Smooth muscle cell (in vitro differentiated cells): ENCODE data around the gene DCUN1D2. TPM values are rescaled to one million over a fixed set of nuclear protein-coding genes. Genes with fewer than 3 reads are reported as not detected.

ENCODE experiments used
- DNase-seq: peaks from one replicate; lab custom pipeline; 2025; ENCODE audit not compliant: unreplicated experiment; lab: John Stamatoyannopoulos, UW
- H2AFZ ChIP-seq: fragments of 200-600 bp; sonication (generic); 2 replicates; pipeline ENCODE4 v1.6.0; 2016; ENCODE audit warnings: antibody characterized with exemption, low read depth, mild to moderate bottlenecking
- H3F3A ChIP-seq: fragments of 200-600 bp; sonication (generic); 2 replicates; pipeline ENCODE4 v1.6.0; 2017; ENCODE audit warnings: antibody characterized with exemption, low read depth
- H3K27ac ChIP-seq: fragments of 200-600 bp; sonication (generic); 2 replicates; pipeline ENCODE4 v1.5.1; 2016; ENCODE audit warnings: low read depth, mild to moderate bottlenecking
- H3K27me3 ChIP-seq: fragments of 200-600 bp; sonication (generic); 2 replicates; pipeline ENCODE4 v1.6.1; 2016; ENCODE audit warnings: low read depth, mild to moderate bottlenecking
- H3K36me3 ChIP-seq: fragments of 200-600 bp; sonication (generic); 2 replicates; pipeline ENCODE4 v1.5.1; 2016; ENCODE audit warnings: low read depth
- H3K4me1 ChIP-seq: fragments of 200-600 bp; sonication (generic); 2 replicates; pipeline ENCODE4 v1.5.1; 2016; ENCODE audit warnings: low read depth
- H3K4me2 ChIP-seq: fragments of 200-600 bp; sonication (generic); 2 replicates; pipeline ENCODE4 v1.6.0; 2016; ENCODE audit warnings: mild to moderate bottlenecking
- H3K4me3 ChIP-seq: fragments of 200-600 bp; sonication (generic); 2 replicates; pipeline ENCODE4 v1.5.1; 2016; ENCODE audit warnings: mild to moderate bottlenecking
- H3K79me2 ChIP-seq: fragments of 200-600 bp; sonication (generic); 2 replicates; pipeline ENCODE4 v1.6.0; 2016; ENCODE audit warnings: low read depth, mild to moderate bottlenecking
- H3K9ac ChIP-seq: fragments of 200-600 bp; sonication (generic); 2 replicates; pipeline ENCODE4 v1.6.0; 2016; ENCODE audit warnings: low read depth
- H3K9me3 ChIP-seq: fragments of 200-600 bp; sonication (generic); replicated peaks from 2 replicates; pipeline ENCODE4 v1.5.1; 2016; ENCODE audit warnings: low read depth
- H4K20me1 ChIP-seq: fragments of 200-600 bp; sonication (generic); 2 replicates; pipeline ENCODE4 v1.6.0; 2016; ENCODE audit warnings: low read depth
- WGBS: methylation state at CpG from one replicate; pipeline ENCODE4 v1.1.7; 2016; ENCODE audit warnings: low lambda C conversion rate; 5-methylcytosine and 5-hydroxymethylcytosine counted together
- polyA plus RNA-seq: library from polyadenylated mRNA; unstranded; fragments of >200 nt; fragmentation: Nextera tagmentation; extraction: Ambion mirVana; gene quantifications from 2 replicates; pipeline ENCODE4 v1.2.1, GENCODE V29; 2016
- total RNA-seq: library from RNA; depleted of rRNA; stranded (reverse); fragments of >200 nt; gene quantifications from 2 replicates; pipeline ENCODE4 v1.2.3, GENCODE V29; 2014
- TF ChIP-seq, protein P1 (sequence below): fragments of 200-600 bp; sonication (generic); IDR thresholded peaks from 2 replicates; pipeline ENCODE4 v1.5.1; 2017; ENCODE audit warnings: borderline replicate concordance, mild to moderate bottlenecking, antibody characterized with exemption; ENCODE audit not compliant: insufficient read depth, poor library complexity, severe bottlenecking

The DCUN1D2 gene
- total and polyA plus RNA-seq, 2 experiments from 2014 or later, result 6.3 to 10.8 TPM

DNA sequence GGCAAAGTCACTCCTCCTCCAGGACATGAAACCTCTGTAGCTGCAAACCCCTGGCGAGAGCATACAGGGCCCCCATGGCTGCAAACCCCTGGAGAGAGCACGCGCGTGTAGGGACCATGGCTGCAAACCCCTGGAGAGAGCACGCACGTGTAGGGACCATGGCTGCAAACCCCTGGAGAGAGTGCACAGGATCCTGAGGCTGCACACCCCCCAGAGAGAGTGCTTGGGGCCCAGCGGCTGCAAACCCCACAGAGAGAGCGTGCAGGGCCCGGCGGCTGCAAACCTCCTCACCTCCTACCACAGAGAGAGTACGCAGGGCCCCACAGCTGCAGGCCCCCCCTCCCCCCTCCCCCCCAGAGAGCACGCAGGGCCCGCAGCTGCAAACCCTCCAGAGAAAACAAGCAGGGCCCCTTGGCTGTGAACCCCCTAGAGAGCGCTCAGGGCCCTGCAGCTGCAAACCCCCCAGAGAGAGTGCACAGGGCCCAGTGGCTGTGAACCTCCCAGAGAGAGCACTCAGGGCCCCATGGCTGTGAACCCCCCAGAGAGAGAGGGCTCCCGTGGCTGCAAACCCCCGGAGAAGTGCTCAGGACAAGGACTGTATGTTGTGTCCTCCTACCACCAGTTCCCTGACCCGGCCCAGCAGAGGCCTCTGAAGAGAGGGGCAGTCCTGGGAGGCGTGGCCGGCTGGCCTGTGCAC, 44.6 kb downstream of the DCUN1D2 start:
- no peak overlapping the region for H3K27ac ChIP-seq
- H3K9ac ChIP-seq, result no peak overlapping the region
- H3K4me2 ChIP-seq, result no peak overlapping the region
- no peak for DNase-seq
- H3K4me3 ChIP-seq, result no peak overlapping the region
- H3K27me3 ChIP-seq, result no peaks in the 10 kb centered on the region
- no peaks in the 10 kb centered on the region for H3F3A ChIP-seq
- no peaks in the 10 kb centered on the region for H3K9me3 ChIP-seq
- no peaks in the 10 kb centered on the region for H3K4me1 ChIP-seq
- no peak overlapping the region for H2AFZ ChIP-seq
- WGBS, result 97% methylated on average over 16 of the region's 19 CpGs
- TF ChIP-seq, protein P1, sequence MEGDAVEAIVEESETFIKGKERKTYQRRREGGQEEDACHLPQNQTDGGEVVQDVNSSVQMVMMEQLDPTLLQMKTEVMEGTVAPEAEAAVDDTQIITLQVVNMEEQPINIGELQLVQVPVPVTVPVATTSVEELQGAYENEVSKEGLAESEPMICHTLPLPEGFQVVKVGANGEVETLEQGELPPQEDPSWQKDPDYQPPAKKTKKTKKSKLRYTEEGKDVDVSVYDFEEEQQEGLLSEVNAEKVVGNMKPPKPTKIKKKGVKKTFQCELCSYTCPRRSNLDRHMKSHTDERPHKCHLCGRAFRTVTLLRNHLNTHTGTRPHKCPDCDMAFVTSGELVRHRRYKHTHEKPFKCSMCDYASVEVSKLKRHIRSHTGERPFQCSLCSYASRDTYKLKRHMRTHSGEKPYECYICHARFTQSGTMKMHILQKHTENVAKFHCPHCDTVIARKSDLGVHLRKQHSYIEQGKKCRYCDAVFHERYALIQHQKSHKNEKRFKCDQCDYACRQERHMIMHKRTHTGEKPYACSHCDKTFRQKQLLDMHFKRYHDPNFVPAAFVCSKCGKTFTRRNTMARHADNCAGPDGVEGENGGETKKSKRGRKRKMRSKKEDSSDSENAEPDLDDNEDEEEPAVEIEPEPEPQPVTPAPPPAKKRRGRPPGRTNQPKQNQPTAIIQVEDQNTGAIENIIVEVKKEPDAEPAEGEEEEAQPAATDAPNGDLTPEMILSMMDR, result no peak
- peaks cover 11% of the 10 kb centered on the region for H3K36me3 ChIP-seq
- H3K79me2 ChIP-seq, result no peaks in the 10 kb centered on the region
- no peaks in the 10 kb centered on the region for H4K20me1 ChIP-seq

DNA sequence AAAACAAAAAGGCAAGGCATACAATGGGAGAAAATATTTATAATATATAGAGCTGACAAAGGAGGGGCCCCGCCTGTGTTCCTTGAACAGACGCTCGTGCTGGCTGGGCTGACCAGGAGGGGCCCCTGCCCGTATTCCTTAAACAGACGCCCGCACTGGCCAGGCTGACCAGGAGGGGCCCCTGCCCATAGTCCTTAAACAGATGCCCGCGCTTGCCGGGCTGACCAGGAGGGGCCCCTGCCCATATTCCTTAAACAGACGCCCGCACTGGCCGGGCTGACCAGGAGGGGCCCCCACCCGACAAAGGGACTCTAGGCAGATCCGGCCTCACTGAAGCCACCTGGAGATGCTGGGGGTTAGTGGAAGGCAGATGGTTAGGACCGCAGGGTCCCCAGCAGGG, 46.5 kb downstream of the DCUN1D2 start:
- Histone ChIP-seq H3K36me3 (peaks cover 11% of the 10 kb centered on the region), H4K20me1 (no peaks in the 10 kb centered on the region), H2AFZ (no peak overlapping the region), H3K79me2 (no peaks in the 10 kb centered on the region), H3K9me3 (no peaks in the 10 kb centered on the region), H3K4me2 (no peak overlapping the region), H3F3A (no peaks in the 10 kb centered on the region), H3K27ac (no peak overlapping the region), H3K4me3 (no peak overlapping the region), H3K9ac (no peak overlapping the region), H3K27me3 (no peaks in the 10 kb centered on the region), H3K4me1 (no peaks in the 10 kb centered on the region)
- TF ChIP-seq, protein P1, result no peak
- WGBS, result 98% methylated on average over 15 of the region's 15 CpGs
- no peak for DNase-seq

DNA sequence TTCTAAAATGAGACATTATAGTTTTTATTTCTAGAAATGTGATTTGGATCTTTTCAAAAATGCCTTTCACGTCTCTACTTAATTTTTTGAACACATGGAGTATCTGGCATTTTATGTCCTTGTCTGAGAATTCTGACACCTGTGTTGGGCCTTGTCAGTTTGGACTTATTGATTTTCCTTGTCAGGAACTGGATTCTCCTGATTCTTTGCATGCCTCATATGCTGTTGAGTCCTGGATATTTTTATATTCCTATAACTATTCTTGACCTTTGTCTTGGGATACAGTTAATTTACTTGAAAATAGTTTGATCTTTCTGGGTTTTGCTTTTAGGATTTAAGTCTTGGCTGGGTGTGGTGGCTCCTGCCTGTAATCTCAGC, 47.5 kb downstream of the DCUN1D2 start:
- no peaks in the 10 kb centered on the region for H3K4me1 ChIP-seq
- WGBS, result 96% methylated on average over 1 of the region's 1 CpG
- DNase-seq, result no peak
- no peak overlapping the region for H3K27ac ChIP-seq
- no peak overlapping the region for H2AFZ ChIP-seq
- no peaks in the 10 kb centered on the region for H3F3A ChIP-seq
- H3K9ac ChIP-seq, result no peak overlapping the region
- H4K20me1 ChIP-seq, result no peaks in the 10 kb centered on the region
- TF ChIP-seq, protein P1, result no peak
- peaks cover 11% of the 10 kb centered on the region for H3K36me3 ChIP-seq
- H3K27me3 ChIP-seq, result no peaks in the 10 kb centered on the region
- no peaks in the 10 kb centered on the region for H3K79me2 ChIP-seq
- no peaks in the 10 kb centered on the region for H3K9me3 ChIP-seq
- no peak overlapping the region for H3K4me2 ChIP-seq
- H3K4me3 ChIP-seq, result no peak overlapping the region
